BLaER1 treated with 17β-estradiol and CSF1 and Interleukin-3, amounts not matched to agents 10 nM and 100 nM (cell line): ENCODE results near the gene IFT25.
"Not testable (repeated sequence)": the region's sequence is repeated elsewhere in the genome, so short reads cannot be mapped to it uniquely, and the experiment has no call there.

Experiments used
- H3K27ac ChIP-seq, 11 experiments: shearing (Covaris generic); formaldehyde crosslinking; 2 replicates each; pipeline ENCODE4 v1.8.1; 2022
- H3K27me3 ChIP-seq, 11 experiments: shearing (Covaris generic); formaldehyde crosslinking; 2 replicates each; pipeline ENCODE4 v1.8.1; 2022
- H3K36me3 ChIP-seq, 11 experiments: shearing (Covaris generic); formaldehyde crosslinking; 2 replicates each; pipeline ENCODE4 v1.8.1; 2022
- H3K4me1 ChIP-seq, 10 experiments: shearing (Covaris generic); formaldehyde crosslinking; 2 replicates each; pipeline ENCODE4 v1.8.1; 2022
- H3K4me2 ChIP-seq, 11 experiments: shearing (Covaris generic); formaldehyde crosslinking; 2 replicates each; pipeline ENCODE4 v1.8.1; 2022
- H3K4me3 ChIP-seq, 10 experiments: shearing (Covaris generic); formaldehyde crosslinking; 2 replicates each; pipeline ENCODE4 v1.8.1; 2022
- H3K9ac ChIP-seq, 11 experiments: shearing (Covaris generic); formaldehyde crosslinking; 2 replicates each; pipeline ENCODE4 v1.8.1; 2022
- H3K9me3 ChIP-seq, 11 experiments: shearing (Covaris generic); formaldehyde crosslinking; replicated peaks in 1 of 11; 2 replicates each; pipeline ENCODE4 v1.8.1; 2022
- H4K20me1 ChIP-seq, 11 experiments: shearing (Covaris generic); formaldehyde crosslinking; 2 replicates each; pipeline ENCODE4 v1.8.1; 2022
- Cebpa-rat ChIP-seq, 11 experiments: shearing (Covaris generic); IDR thresholded peaks; 2 replicates each; pipeline ENCODE4 v1.8.1; 2022

Gene IFT25

GRCh38 chr1:53945433-53946251, at the start of gene IFT25:
TSS of gene IFT25 (minus strand) at chr1:53945699. CDS start at chr1:53940082, 5,617 bp downstream.
- H3K4me3 ChIP-seq, result peak within 1 kb of the TSS; percentile 75 to 98 (median 91)
- TF ChIP-seq Cebpa-rat (IDR thresholded peaks at IDR 0.05), result no peak
- H3K27ac ChIP-seq, result peak within 1 kb of the TSS; percentile 61 to 89 (median 80)
- H3K4me1 ChIP-seq, result peaks cover 31 to 49% (median 38%) of the 10 kb centered on the region in 10 experiments
- peak within 1 kb of the TSS; percentile 86 to 98 (median 91) for H3K4me2 ChIP-seq
- peaks cover 3 to 32% (median 13%) of the 10 kb centered on the region in 11 experiments; a peak in 18 of 22 replicates for H4K20me1 ChIP-seq
- peak within 1 kb of the TSS; percentile 82 to 91 (median 88) for H3K9ac ChIP-seq
- no peaks in the 10 kb centered on the region for H3K27me3 ChIP-seq
- no peaks in the 10 kb centered on the region for H3K9me3 ChIP-seq
- peaks cover 4 to 24% (median 8%) of the 10 kb centered on the region in 11 experiments; a peak in 13 of 22 replicates for H3K36me3 ChIP-seq

DNA sequence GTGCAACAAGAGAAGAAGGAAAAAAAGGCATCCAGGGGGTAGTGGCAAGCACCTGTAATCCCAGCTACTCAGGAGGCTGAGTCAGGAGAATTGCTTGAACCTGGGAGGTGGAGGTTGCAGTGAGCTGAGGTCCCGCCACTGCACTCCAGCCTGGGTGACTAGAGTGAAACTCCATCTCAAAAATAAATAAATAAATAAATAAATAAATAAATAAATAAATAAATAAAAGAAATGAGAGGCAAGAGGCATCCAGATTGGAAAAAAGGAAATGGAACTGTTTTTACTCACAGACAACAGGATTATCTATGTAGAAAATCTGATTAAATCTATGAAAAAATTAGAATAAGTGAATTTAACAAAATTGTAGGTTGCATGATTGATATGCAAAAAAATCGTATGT, 49.0 kb upstream of the IFT25 start:
- H3K4me1 ChIP-seq, H3K27me3 ChIP-seq, H3K9ac ChIP-seq, H3K27ac ChIP-seq, H3K4me3 ChIP-seq, H4K20me1 ChIP-seq, H3K4me2 ChIP-seq, H3K36me3 ChIP-seq: not testable (repeated sequence)
- peaks cover 21 to 31% (median 24%) of the 10 kb centered on the region in 11 experiments for H3K9me3 ChIP-seq

GRCh38 chr1:53992085-53992874, 46.8 kb upstream of the IFT25 start:
- H3K27me3 ChIP-seq, result no peaks in the 10 kb centered on the region
- no peak overlapping the region for H3K9ac ChIP-seq
- H3K4me1 ChIP-seq, result no peaks in the 10 kb centered on the region
- H3K9me3 ChIP-seq, result peaks cover 21 to 31% (median 24%) of the 10 kb centered on the region in 11 experiments
- H3K27ac ChIP-seq, result no peak overlapping the region
- H3K36me3 ChIP-seq, result peaks cover 0 to 7% (median 0%) of the 10 kb centered on the region in 11 experiments; a peak in 2 of 22 replicates
- no peak for TF ChIP-seq Cebpa-rat (IDR thresholded peaks at IDR 0.05)
- peak overlapping the region in 1 of 10 experiments; percentile 16; a peak in 1 of 20 replicates for H3K4me3 ChIP-seq
- H3K4me2 ChIP-seq, result no peak overlapping the region
- H4K20me1 ChIP-seq, result no peaks in the 10 kb centered on the region

- H3K27me3 ChIP-seq, result no peaks in the 10 kb centered on the region
Observed at GRCh38 chr1:53987880-53988279, 42.4 kb upstream of the IFT25 start.

DNA sequence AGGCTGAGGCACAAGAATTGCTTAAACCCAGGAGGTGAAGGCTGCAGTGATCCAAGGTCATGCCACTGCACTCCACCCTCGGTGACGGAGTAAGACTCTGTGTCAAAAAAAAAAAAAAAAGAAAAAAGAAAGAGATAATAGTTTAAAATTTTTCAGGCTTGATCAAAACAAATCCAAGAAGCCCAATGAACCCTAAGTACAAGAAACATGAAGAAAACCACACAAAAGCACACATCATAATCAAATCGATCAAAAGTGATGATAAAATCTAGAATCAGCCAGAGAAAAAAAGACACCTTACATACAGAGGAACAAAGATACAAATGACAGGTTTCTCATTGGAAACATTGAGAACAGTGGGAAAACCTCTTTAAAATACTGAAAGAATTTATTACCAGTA, 41.0 kb upstream of the IFT25 start:
- Histone ChIP-seq H3K4me2 (no peak overlapping the region), H3K9ac (no peak overlapping the region), H3K9me3 (peaks cover 3 to 8% (median 7%) of the 10 kb centered on the region in 11 experiments), H3K4me1 (peaks cover 0 to 16% (median 10%) of the 10 kb centered on the region in 10 experiments; a peak in 13 of 20 replicates), H3K36me3 (no peaks in the 10 kb centered on the region), H4K20me1 (no peaks in the 10 kb centered on the region), H3K27me3 (no peaks in the 10 kb centered on the region), H3K27ac (no peak overlapping the region), H3K4me3 (no peak overlapping the region)
- TF ChIP-seq Cebpa-rat (IDR thresholded peaks at IDR 0.05), result no peak

More at GRCh38 chr1:53987880-53988279, 42.4 kb upstream of the IFT25 start:
- H3K36me3 ChIP-seq, result peaks cover 0 to 7% (median 0%) of the 10 kb centered on the region in 11 experiments; a peak in 2 of 22 replicates
- TF ChIP-seq Cebpa-rat (IDR thresholded peaks at IDR 0.05), result no peak
- no peaks in the 10 kb centered on the region for H4K20me1 ChIP-seq
- no peak overlapping the region for H3K4me2 ChIP-seq
- peaks cover 18 to 23% (median 21%) of the 10 kb centered on the region in 11 experiments for H3K9me3 ChIP-seq
- no peak overlapping the region for H3K27ac ChIP-seq
- H3K9ac ChIP-seq, result no peak overlapping the region
- no peak overlapping the region for H3K4me3 ChIP-seq
- peaks cover 0 to 2% (median 0%) of the 10 kb centered on the region in 10 experiments; a peak in 2 of 20 replicates for H3K4me1 ChIP-seq

DNA sequence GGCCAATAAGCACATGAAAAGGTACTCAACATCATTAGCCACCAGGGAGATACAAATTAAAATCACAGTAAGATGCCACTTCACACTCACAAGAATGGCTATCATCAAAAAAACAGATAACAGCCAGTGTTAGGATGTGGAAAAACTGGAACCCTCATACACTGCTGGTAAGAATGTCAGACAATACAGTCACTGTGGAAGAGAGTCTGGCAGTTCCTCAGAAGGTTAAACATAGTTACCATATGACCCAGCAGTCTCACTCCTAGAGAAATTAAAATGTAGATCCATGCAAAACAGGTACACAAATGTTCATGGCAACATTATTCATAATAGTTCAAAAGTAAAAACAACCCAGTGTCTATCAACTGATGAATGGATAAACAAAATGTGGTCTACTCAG, 39.2 kb upstream of the IFT25 start:
- H3K4me2 ChIP-seq, result no peak overlapping the region
- no peak overlapping the region for H3K9ac ChIP-seq
- H3K4me1 ChIP-seq, result peaks cover 8 to 26% (median 19%) of the 10 kb centered on the region in 10 experiments
- no peak for TF ChIP-seq Cebpa-rat (IDR thresholded peaks at IDR 0.05)
- no peaks in the 10 kb centered on the region for H3K36me3 ChIP-seq
- no peaks in the 10 kb centered on the region for H3K9me3 ChIP-seq
- H3K27me3 ChIP-seq, result no peaks in the 10 kb centered on the region
- no peaks in the 10 kb centered on the region for H4K20me1 ChIP-seq
- no peak overlapping the region for H3K27ac ChIP-seq
- H3K4me3 ChIP-seq, result no peak overlapping the region

- no peak overlapping the region for H3K9ac ChIP-seq
- H3K9me3 ChIP-seq, result no peaks in the 10 kb centered on the region
- no peaks in the 10 kb centered on the region for H4K20me1 ChIP-seq
- no peaks in the 10 kb centered on the region for H3K27me3 ChIP-seq
- peak overlapping the region in 6 of 11 experiments; percentile 18 to 76 (median 60); a peak in 11 of 22 replicates for H3K4me2 ChIP-seq
- H3K4me1 ChIP-seq, result peaks cover 15 to 34% (median 25%) of the 10 kb centered on the region in 10 experiments
- H3K27ac ChIP-seq, result no peak overlapping the region; a peak in 1 of 22 replicates
- TF ChIP-seq Cebpa-rat (IDR thresholded peaks at IDR 0.05), result no peak
- no peak overlapping the region for H3K4me3 ChIP-seq
- H3K36me3 ChIP-seq, result no peaks in the 10 kb centered on the region
Observed at GRCh38 chr1:53982763-53983104, 37.2 kb upstream of the IFT25 start.

DNA sequence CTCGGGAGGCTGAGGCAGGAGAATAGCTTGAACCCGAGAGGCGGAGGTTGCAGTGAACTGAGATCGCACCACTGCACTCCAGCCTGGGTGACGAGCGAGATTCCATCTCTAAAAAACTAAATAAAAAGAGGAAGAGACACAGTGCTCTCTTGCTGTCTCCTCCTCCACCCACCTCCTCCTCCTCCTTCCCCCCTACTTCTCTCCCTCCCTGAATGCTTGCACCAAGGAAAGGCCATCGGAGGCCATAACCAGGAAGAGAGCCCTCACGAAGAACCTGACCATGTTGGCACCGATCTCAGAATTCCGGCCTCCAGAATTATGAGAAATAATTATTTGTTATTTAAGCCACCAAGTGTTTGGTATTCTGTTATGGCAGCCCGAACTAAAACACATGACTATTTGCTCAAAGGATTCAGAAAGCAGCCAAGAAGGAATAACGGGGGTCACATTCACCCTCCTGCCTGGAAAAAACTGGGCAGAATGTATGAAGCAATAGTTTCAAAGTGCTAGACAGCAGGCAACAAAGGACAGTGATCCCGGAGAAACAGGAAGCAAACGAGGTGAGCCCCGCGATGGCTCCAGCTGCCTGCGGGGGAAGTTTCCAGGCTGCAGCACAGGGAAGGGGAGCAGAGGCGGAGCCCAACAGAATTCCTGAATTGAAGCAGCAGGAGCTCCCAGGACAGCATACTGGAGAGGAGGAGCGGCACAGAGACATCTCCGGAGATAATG, 36.7 kb upstream of the IFT25 start:
- H3K4me1 ChIP-seq, result peaks cover 15 to 34% (median 25%) of the 10 kb centered on the region in 10 experiments
- no peaks in the 10 kb centered on the region for H3K27me3 ChIP-seq
- H4K20me1 ChIP-seq, result no peaks in the 10 kb centered on the region
- no peaks in the 10 kb centered on the region for H3K9me3 ChIP-seq
- H3K36me3 ChIP-seq, result no peaks in the 10 kb centered on the region
- H3K27ac ChIP-seq, result peak overlapping the region in 2 of 11 experiments; percentile 6 to 7; a peak in 2 of 22 replicates
- peak overlapping the region in 7 of 11 experiments; percentile 0 to 76 (median 57); a peak in 13 of 22 replicates for H3K4me2 ChIP-seq
- no peak for TF ChIP-seq Cebpa-rat (IDR thresholded peaks at IDR 0.05)
- H3K4me3 ChIP-seq, result no peak overlapping the region
- H3K9ac ChIP-seq, result peak overlapping the region in 1 of 11 experiments; percentile 18; a peak in 1 of 22 replicates
